Lung microvascular endothelial cell (primary cell): Measurements from ENCODE around the gene POLE. TPM values are rescaled to one million over a fixed set of nuclear protein-coding genes. Genes with fewer than 3 reads are reported as not detected.

Experiments used
- DNase-seq, 2 donors: peaks; one replicate each; pipeline versions ENCODE4 v3.0.0 to v3.0.0-alpha.2; 2010; ENCODE audit warnings: low read depth in 2 of 2
- total RNA-seq: library from RNA; depleted of rRNA; stranded (reverse); fragments of >200 nt; gene quantifications from 2 replicates; pipeline ENCODE4 v1.2.1, GENCODE V29; 2014

The POLE gene, protein sequence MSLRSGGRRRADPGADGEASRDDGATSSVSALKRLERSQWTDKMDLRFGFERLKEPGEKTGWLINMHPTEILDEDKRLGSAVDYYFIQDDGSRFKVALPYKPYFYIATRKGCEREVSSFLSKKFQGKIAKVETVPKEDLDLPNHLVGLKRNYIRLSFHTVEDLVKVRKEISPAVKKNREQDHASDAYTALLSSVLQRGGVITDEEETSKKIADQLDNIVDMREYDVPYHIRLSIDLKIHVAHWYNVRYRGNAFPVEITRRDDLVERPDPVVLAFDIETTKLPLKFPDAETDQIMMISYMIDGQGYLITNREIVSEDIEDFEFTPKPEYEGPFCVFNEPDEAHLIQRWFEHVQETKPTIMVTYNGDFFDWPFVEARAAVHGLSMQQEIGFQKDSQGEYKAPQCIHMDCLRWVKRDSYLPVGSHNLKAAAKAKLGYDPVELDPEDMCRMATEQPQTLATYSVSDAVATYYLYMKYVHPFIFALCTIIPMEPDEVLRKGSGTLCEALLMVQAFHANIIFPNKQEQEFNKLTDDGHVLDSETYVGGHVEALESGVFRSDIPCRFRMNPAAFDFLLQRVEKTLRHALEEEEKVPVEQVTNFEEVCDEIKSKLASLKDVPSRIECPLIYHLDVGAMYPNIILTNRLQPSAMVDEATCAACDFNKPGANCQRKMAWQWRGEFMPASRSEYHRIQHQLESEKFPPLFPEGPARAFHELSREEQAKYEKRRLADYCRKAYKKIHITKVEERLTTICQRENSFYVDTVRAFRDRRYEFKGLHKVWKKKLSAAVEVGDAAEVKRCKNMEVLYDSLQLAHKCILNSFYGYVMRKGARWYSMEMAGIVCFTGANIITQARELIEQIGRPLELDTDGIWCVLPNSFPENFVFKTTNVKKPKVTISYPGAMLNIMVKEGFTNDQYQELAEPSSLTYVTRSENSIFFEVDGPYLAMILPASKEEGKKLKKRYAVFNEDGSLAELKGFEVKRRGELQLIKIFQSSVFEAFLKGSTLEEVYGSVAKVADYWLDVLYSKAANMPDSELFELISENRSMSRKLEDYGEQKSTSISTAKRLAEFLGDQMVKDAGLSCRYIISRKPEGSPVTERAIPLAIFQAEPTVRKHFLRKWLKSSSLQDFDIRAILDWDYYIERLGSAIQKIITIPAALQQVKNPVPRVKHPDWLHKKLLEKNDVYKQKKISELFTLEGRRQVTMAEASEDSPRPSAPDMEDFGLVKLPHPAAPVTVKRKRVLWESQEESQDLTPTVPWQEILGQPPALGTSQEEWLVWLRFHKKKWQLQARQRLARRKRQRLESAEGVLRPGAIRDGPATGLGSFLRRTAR (N-terminal part only)
- total RNA-seq, result 16.1 and 27.4 TPM in 2 replicates

- peak; percentile 97 for DNase-seq
Observed at GRCh38 chr12:132687211-132688164, at the start of gene POLE, which contains the start of gene PXMP2. POLE (minus strand) TSS chr12:132687342; CDS start chr12:132687315, 27 bp downstream. PXMP2 (plus strand) TSS chr12:132687587; CDS start chr12:132687671, 84 bp downstream.

DNA sequence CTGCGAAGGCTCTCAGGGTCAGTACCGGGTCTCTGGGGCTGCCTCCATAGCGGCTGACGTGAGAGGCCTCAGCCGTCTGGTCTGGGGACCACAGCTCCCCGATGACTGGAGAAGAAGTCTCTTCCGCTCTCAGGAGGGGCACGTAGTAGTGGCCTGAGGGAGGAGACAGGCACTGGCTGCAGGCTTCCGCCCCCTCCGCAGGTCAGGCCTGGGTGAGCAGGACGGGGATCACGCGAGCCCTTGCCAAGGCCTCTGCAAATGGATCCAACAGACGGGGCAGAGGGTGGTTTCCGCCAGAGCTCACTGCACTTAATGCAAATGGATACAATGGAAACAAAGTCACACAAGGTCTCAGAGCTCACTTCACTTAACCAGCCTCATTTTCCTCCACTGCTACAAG is 49.8 kb upstream of the POLE start:
- DNase-seq, result no peak

DNA sequence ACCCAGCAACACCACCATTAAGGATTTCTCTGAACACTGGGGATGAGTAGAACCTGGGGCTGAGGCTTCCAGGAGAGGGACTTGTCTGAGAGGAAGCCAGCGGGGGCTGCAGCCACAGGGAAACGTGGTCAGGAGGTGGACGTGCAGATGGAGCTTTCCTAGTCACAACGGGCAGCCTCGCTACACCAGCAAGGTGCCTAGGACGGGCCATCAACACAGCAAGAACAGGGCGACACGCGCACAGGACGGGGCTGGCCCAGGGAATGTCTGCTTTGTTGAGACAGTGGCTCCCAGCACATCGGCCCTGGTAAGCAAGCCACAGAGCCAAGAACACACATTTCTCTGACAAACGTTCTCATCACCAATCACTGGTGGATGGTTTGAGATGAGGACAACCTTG is 49.2 kb upstream of the POLE start:
- no peak for DNase-seq

DNA sequence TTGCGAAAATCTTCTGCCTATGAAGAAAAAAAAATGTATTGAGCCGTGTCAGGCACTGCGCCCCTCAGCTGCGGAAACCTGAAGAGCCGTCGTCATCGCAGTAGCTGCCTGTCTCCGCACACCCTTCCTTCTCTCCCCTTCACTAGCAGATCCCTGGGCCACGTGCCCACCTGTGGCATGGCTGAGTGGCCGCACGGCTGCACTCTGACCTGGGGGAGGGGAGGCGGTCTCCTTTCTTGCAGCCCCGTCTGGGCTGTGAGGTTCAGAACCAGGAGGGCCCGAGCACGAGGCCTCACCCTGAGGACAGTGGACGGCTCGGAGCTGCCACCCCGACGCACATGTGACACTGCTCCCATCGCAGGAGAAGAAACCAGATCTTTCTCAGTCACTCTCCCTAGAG is 48.4 kb upstream of the POLE start:
- no peak for DNase-seq

GRCh38 chr12:132734206-132734605 is 47.1 kb upstream of the POLE start:
- DNase-seq, result no peak

DNA sequence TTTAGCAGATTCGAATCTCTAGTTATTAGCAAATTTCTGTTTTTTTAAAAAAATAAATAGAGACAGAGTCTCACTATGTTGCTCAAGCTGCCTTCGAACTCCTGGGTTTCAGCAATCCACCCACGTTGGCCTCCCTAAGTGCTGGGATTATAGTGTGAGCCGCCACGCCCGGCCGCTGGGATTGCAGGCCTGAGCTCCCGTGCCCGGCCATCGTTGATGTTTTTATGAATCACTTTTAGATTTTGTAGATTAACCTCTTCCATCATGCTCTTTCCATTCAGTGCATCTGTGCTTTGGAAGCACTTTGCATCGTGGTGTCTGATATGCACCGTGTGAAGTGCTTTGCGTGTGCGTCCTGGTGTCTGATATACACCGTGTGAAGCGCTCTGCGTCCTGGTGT is 44.4 kb upstream of the POLE start:
- DNase-seq, result no peak

GRCh38 chr12:132730353-132730752 is 43.2 kb upstream of the POLE start:
- no peak for DNase-seq

GRCh38 chr12:132729541-132730320 is 42.6 kb upstream of the POLE start:
- no peak for DNase-seq

DNA sequence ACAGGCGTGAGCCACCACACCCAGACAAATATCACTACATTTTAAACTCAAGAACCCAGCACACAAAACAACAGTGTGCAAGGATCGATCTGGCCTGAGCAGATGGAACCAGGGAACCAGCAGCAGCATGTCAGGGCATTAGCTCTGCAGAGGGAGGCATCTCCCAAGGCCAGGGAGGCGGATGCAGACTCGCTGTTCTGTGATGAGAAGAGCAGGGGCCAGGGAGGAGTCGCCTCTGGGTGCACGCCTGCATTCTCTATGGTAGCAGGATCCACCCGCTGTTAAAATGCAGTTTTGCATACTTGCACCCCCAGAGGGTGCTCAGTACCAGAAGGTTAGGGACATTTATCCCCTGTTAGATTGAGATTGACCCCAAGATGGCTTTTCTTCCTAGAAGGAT is 41.4 kb upstream of the POLE start:
- DNase-seq, result no peak

- DNase-seq, result no peak
Observed at GRCh38 chr12:132727091-132727794, 40.1 kb upstream of the POLE start.

DNA sequence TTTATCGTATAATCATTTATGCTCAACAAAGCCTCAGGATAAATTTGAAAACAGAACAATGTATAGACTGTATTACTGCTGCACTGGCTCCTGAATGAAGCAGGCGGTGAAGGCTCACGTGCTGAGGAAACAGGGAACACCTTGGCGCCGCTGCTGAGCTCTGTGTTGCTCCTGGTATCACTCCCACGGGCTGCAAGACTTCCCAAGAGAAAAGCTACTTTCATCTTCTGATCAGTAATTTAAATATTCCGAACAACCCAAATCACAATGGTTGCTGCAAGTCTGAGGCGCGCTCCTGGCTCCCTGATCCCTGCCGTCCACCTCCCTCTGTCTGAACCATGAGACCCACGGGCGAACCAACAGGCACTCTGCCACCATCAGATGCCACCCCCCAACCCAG is 39.2 kb upstream of the POLE start:
- no peak for DNase-seq

DNA sequence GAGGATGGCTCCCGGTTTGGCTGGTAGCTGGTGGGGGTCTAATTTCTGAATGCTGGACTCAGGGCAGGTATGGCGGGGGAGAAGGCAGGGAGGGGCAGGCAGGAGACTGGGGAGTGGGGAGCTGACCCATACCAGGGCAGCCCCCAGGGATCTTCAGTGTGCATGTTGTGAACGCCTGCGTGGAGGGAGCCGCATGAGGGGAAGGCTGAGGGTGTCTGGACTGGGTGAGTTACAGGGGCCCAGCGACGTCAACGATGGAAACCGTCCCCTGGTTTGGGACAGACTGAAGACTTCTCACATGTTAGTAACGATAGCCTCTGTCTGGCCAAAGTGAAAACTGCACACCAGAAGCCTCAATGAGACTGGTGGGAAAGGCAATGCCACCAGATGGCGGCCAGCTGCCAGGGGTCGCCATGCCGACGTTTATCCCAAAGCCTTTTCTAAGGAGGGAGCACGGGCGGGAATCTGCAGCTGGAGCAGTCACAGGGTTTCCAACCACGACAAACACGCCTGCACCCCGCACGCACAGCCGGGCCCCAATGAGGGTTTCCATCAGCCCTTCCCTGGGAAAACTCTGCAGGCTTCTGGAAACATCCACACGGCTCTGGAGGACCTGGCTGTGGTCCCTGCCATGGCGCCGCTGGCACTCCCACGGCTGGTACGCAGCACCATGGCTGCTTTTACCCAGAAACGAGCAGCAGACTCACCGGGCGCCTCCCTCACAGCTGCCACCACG is 37.5 kb upstream of the POLE start:
- DNase-seq, result no peak

GRCh38 chr12:132723764-132724140 is 36.6 kb upstream of the POLE start:
- DNase-seq, result no peak

DNA sequence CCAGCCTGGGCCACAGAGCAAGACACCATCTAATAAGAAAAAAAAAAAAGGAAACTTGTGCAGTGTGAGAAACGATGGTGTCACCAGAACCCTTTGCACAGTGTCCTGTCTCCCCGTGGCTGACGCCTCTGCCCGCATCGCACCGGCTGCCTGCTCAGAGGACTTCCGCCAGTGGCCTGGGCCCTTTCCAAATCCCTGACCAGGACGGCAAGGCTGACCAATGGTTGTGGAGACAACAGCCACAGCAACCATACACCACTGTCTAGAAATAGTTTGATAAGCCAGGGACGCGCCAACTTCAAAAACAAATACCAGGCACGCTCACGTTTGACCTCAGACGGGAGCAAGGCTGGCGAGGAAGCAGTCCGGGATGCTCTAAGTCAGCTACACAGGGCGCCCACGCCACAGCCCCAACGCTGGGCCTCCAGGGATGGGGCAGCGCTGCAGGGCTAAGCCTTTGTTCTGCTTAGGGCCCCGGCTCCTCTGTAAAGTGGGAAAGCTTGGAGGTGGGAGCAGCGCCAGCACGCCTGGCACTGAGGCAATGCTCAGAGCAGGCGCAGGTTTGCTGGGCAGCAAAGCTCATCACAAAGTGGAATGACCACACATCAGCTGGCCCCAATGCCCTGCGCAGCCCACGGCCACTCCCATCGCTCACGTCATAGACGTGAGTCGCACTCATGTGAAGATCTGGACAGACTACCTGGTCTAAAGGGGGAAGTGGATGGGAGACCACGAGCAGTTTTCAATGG is 36.0 kb upstream of the POLE start:
- no peak for DNase-seq

GRCh38 chr12:132720606-132721345 is 33.6 kb upstream of the POLE start:
- no peak for DNase-seq

DNA sequence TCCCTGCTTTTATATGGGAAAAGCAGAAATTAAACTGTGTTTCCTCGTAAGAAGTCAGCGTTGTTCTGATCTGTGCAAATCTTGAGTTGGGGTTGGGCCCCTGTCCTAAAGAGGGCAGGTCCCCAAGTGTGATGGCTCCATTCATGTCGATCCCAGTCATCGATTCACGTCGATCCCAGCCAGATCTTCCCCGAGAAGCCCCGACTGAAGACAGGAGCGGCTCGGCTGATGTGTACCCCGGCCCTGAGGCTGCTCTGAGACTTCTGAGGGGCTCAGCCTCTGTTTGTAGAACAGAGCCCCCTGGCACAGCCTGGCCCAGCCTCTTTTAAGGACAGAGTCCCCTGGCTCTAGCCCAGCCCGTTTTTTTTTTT is 32.8 kb upstream of the POLE start:
- DNase-seq, result no peak
